Measurements from ENCODE around the gene ARPC2.

DNA sequence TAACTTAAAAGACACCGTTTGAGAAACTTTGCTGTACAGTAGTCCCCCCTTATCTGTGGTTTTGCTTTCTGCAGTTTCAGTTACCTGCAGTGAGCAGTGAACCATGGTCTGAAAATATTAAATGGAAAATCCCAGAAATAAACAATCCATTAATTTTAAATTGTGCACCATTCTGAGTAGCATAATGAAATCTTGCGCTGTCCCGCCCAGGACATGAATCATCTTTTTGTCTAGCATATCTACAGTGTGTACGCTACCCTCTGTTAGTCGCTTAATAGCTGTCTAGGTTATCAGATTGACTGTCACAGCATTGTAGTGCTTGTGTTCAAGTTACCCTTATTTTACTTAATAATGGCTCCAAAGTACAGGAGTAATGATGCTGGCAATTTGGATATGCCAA lies 6.1 kb downstream of the ARPC2 start:
- TF ChIP-seq POLR2AphosphoS5 (IDR thresholded peaks at IDR 0.05; ENCODE audit: low read depth, low read length) (no peak), TAF1 (IDR thresholded peaks at IDR 0.05; ENCODE audit: borderline replicate concordance, low read depth, low read length) (no peak)
